Activated T-helper 17 cell treated with anti-CD3 and anti-CD28 coated beads, Interleukin-2, amount 50 U/mL, for 72 hours (primary cell): ENCODE data around the gene UBE3B. TPM values are rescaled to one million over a fixed set of nuclear protein-coding genes. Genes with fewer than 3 reads are reported as not detected.

ENCODE experiments used
- ATAC-seq: fragments of 150-1000 bp; cut with Tn5 transposase; replicated peaks from 2 replicates; pipeline ENCODE4 v1.10.0; 2021; ENCODE audit warnings: mild to moderate bottlenecking, moderate library complexity
- H3K27ac Mint-ChIP-seq: one replicate; pipeline ENCODE4 v1.8.0; 2022; ENCODE audit warnings: mixed read lengths
- H3K27me3 Mint-ChIP-seq: one replicate; pipeline ENCODE4 v1.8.0; 2022; ENCODE audit warnings: mixed read lengths
- H3K36me3 Mint-ChIP-seq: one replicate; pipeline ENCODE4 v1.8.0; 2022; ENCODE audit warnings: low read depth, mild to moderate bottlenecking, mixed read lengths
- H3K4me1 Mint-ChIP-seq: one replicate; pipeline ENCODE4 v1.8.0; 2022; ENCODE audit warnings: mixed read lengths
- H3K4me3 Mint-ChIP-seq: one replicate; pipeline ENCODE4 v1.8.0; 2022; ENCODE audit warnings: mild to moderate bottlenecking, mixed read lengths
- H3K9me3 Mint-ChIP-seq: one replicate; pipeline ENCODE4 v1.8.0; 2022; ENCODE audit warnings: mixed read lengths
- total RNA-seq, 2 donors: library from RNA; stranded (reverse); gene quantifications; one replicate each; pipeline ENCODE4 v1.2.3, GENCODE V29; 2022

UBE3B gene
- total RNA-seq, 2 donors from 2014 or later = 36.4 to 42.3 TPM

- no peak overlapping the region for H3K4me3 Mint-ChIP-seq
- ATAC-seq = no peak
- no peak overlapping the region for H3K27ac Mint-ChIP-seq
- H3K36me3 Mint-ChIP-seq = peaks cover 95% of the 10 kb centered on the region
- H3K27me3 Mint-ChIP-seq = no peaks in the 10 kb centered on the region
- H3K9me3 Mint-ChIP-seq = no peaks in the 10 kb centered on the region
- H3K4me1 Mint-ChIP-seq = no peaks in the 10 kb centered on the region
Measured at GRCh38 chr12:109491671-109492070, 14.2 kb downstream of the UBE3B start.

- Mint-ChIP-seq H3K27ac (no peak overlapping the region), H3K4me1 (no peaks in the 10 kb centered on the region), H3K27me3 (no peaks in the 10 kb centered on the region), H3K9me3 (no peaks in the 10 kb centered on the region), H3K36me3 (peaks cover 95% of the 10 kb centered on the region), H3K4me3 (no peak overlapping the region)
- no peak for ATAC-seq
Measured at GRCh38 chr12:109492371-109492770, 14.9 kb downstream of the UBE3B start.

GRCh38 chr12:109493090-109493489 is 15.7 kb downstream of the UBE3B start:
- no peaks in the 10 kb centered on the region for H3K9me3 Mint-ChIP-seq
- no peak overlapping the region for H3K27ac Mint-ChIP-seq
- ATAC-seq = no peak

GRCh38 chr12:109493938-109494337 is 16.5 kb downstream of the UBE3B start:
- Mint-ChIP-seq H3K27ac (no peak overlapping the region), H3K36me3 (peaks cover 95% of the 10 kb centered on the region), H3K27me3 (no peaks in the 10 kb centered on the region), H3K4me1 (no peaks in the 10 kb centered on the region), H3K4me3 (no peak overlapping the region), H3K9me3 (no peaks in the 10 kb centered on the region)
- ATAC-seq = no peak

More at GRCh38 chr12:109493090-109493489, 15.7 kb downstream of the UBE3B start:
- no peaks in the 10 kb centered on the region for H3K27me3 Mint-ChIP-seq
- H3K4me1 Mint-ChIP-seq = no peaks in the 10 kb centered on the region
- H3K36me3 Mint-ChIP-seq = peaks cover 95% of the 10 kb centered on the region
- H3K4me3 Mint-ChIP-seq = no peak overlapping the region

- H3K27ac Mint-ChIP-seq = no peak overlapping the region
- H3K9me3 Mint-ChIP-seq = no peaks in the 10 kb centered on the region
- no peak for ATAC-seq
Measured at GRCh38 chr12:109494348-109494881, 17.0 kb downstream of the UBE3B start.

DNA sequence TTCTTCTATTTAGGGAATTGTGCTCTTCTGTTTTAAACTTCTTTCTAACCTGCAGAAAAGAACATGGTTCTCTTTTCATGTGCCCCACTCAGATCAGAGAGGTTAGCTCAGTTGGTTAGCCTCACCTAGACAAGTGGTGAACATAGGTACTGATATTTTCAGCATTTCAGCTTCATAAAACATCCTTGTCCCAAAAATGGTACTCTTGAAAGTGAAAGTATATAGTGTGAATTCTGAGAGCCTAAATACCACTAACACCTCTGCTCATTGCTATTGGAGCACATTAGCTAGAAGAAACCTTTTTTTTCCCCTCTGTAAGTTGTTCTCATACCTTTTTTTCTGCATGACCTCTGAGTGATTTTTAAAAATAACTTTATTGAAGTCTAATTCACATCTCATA is 17.6 kb downstream of the UBE3B start:
- H3K36me3 Mint-ChIP-seq = peaks cover 95% of the 10 kb centered on the region
- no peaks in the 10 kb centered on the region for H3K4me1 Mint-ChIP-seq
- H3K27ac Mint-ChIP-seq = no peak overlapping the region
- no peaks in the 10 kb centered on the region for H3K27me3 Mint-ChIP-seq
- no peak overlapping the region for H3K4me3 Mint-ChIP-seq
- H3K9me3 Mint-ChIP-seq = no peaks in the 10 kb centered on the region
- no peak for ATAC-seq

More at GRCh38 chr12:109494348-109494881, 17.0 kb downstream of the UBE3B start:
- Mint-ChIP-seq H3K4me1 (no peaks in the 10 kb centered on the region), H3K27me3 (no peaks in the 10 kb centered on the region), H3K36me3 (peaks cover 95% of the 10 kb centered on the region), H3K4me3 (no peak overlapping the region)

- no peak overlapping the region for H3K4me3 Mint-ChIP-seq
- H3K9me3 Mint-ChIP-seq = no peaks in the 10 kb centered on the region
- H3K4me1 Mint-ChIP-seq = no peaks in the 10 kb centered on the region
- no peak overlapping the region for H3K27ac Mint-ChIP-seq
- no peaks in the 10 kb centered on the region for H3K27me3 Mint-ChIP-seq
- ATAC-seq = no peak
- peaks cover 95% of the 10 kb centered on the region for H3K36me3 Mint-ChIP-seq
Measured at GRCh38 chr12:109496306-109496705, 18.9 kb downstream of the UBE3B start.

- no peak for ATAC-seq
- Mint-ChIP-seq H3K36me3 (peaks cover 97% of the 10 kb centered on the region), H3K9me3 (no peaks in the 10 kb centered on the region), H3K4me3 (no peak overlapping the region), H3K27me3 (no peaks in the 10 kb centered on the region), H3K4me1 (no peaks in the 10 kb centered on the region), H3K27ac (no peak overlapping the region)
Measured at GRCh38 chr12:109497675-109498074, 20.2 kb downstream of the UBE3B start.

DNA sequence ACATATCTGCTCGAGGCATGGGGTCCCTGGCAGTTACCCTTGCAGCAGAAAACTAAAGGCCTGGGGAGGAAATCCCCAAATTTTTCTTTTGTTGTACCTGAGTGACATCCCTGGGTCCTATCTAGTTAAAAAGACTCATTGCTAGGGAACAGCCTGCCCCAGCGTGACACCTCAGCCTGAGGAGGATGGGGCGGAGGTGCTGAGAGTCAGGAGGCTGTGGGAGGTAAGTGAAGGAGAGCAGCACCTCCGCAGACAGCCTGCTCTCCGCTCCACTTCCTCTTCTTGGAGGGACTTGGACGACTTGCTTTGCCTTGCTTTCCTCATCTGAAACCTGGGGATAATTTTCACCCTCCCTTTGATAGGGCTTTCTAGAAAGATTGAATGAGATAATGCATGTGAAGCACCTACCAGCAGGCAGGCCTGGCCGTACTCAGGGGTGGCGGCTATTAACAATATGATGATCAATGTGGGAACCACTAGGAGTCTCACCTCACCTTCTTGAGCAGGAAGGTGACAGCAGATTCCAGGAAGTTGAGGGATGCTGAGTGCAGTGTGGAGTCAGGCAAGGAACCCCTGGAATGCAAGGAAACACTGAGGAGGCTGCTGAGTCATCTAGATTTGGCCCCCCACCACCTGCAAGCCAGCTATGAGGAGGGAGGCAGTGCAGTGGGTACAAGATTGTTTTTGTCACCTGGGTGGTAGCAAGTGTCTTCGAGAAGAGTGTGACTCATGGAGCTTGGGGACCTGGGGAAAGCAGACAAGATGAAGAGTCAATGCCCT is 23.2 kb downstream of the UBE3B start:
- no peaks in the 10 kb centered on the region for H3K27me3 Mint-ChIP-seq
- no peak overlapping the region for H3K4me3 Mint-ChIP-seq
- peaks cover 100% of the 10 kb centered on the region for H3K36me3 Mint-ChIP-seq
- peak overlapping the region; percentile 67 for H3K27ac Mint-ChIP-seq
- no peaks in the 10 kb centered on the region for H3K9me3 Mint-ChIP-seq
- H3K4me1 Mint-ChIP-seq = no peaks in the 10 kb centered on the region
- no peak for ATAC-seq

DNA sequence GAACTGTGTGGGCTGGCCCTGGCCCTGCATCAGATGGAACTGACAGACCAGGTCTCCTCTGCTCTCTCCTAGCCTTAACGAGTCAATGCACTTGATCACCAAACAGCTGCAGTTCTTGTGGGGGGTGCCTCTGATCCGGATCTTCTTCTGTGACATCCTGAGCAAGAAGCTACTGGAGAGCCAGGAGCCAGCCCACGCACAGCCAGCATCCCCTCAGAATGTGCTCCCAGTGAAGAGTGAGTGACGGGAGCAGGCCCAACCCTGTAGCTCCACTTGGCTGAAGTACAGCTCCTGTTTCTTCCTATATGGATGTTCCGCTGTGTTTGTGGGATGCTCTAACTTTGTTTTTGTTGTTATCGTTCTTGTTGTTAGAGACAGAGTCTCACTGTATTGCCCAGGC is 23.9 kb downstream of the UBE3B start:
- Mint-ChIP-seq H3K9me3 (no peaks in the 10 kb centered on the region), H3K27me3 (no peaks in the 10 kb centered on the region), H3K4me1 (no peaks in the 10 kb centered on the region), H3K36me3 (peaks cover 99% of the 10 kb centered on the region), H3K27ac (peak overlapping the region; percentile 67), H3K4me3 (no peak overlapping the region)
- ATAC-seq = no peak

- Mint-ChIP-seq H3K36me3 (peaks cover 99% of the 10 kb centered on the region), H3K4me3 (no peak overlapping the region), H3K9me3 (no peaks in the 10 kb centered on the region), H3K4me1 (no peaks in the 10 kb centered on the region), H3K27me3 (no peaks in the 10 kb centered on the region), H3K27ac (no peak overlapping the region)
- ATAC-seq = no peak
Measured at GRCh38 chr12:109502332-109502731, 24.9 kb downstream of the UBE3B start.

GRCh38 chr12:109503611-109504010 is 26.2 kb downstream of the UBE3B start:
- Mint-ChIP-seq H3K27ac (peak overlapping the region; percentile 11), H3K9me3 (no peaks in the 10 kb centered on the region), H3K4me3 (no peak overlapping the region), H3K36me3 (peaks cover 99% of the 10 kb centered on the region), H3K4me1 (no peaks in the 10 kb centered on the region), H3K27me3 (no peaks in the 10 kb centered on the region)
- no peak for ATAC-seq

DNA sequence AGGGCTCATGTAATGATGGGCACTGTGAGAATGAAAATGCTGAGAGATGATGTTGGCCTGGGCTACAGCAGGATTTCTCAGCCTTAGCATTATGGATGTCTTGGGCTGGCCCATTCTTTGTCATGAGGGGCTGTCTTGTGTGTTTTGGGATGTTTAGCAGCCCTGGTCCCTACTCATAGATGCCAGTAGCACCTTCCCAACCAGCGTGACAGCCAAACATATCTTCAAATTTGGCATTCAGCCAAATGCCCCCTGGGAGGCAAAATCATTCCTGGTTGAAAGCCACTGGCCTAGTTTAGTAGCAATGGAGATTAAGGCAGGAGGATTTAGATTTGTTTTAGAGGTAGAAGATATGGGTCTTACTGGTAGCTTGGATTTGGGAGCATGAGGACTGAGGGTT is 26.6 kb downstream of the UBE3B start:
- H3K27ac Mint-ChIP-seq = peak overlapping the region; percentile 11
- no peak for ATAC-seq
- H3K9me3 Mint-ChIP-seq = no peaks in the 10 kb centered on the region
- no peaks in the 10 kb centered on the region for H3K4me1 Mint-ChIP-seq
- H3K36me3 Mint-ChIP-seq = peaks cover 97% of the 10 kb centered on the region
- no peak overlapping the region for H3K4me3 Mint-ChIP-seq
- no peaks in the 10 kb centered on the region for H3K27me3 Mint-ChIP-seq

DNA sequence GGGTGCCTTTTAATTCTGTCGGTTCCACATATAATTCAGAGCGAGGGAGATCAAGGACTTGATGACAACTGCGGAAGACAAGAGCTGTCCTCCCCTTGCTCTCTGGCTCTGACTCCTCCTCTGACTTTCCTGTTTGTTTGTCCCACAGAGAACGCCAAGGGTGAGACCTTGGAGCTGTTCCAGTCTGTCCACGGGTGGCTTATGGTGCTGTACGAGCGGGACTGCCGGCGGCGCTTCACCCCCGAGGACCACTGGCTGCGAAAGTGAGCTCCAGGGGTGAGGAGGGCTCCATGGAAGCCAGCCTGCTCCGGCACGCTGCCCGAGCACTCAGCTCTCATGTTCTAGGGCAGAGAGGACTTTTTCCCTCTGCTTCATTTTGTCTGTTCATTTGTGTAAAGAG is 32.8 kb downstream of the UBE3B start:
- H3K36me3 Mint-ChIP-seq = peaks cover 91% of the 10 kb centered on the region
- no peak overlapping the region for H3K4me3 Mint-ChIP-seq
- no peaks in the 10 kb centered on the region for H3K27me3 Mint-ChIP-seq
- no peak for ATAC-seq
- no peak overlapping the region for H3K27ac Mint-ChIP-seq
- no peaks in the 10 kb centered on the region for H3K4me1 Mint-ChIP-seq
- H3K9me3 Mint-ChIP-seq = no peaks in the 10 kb centered on the region

- no peak overlapping the region for H3K4me3 Mint-ChIP-seq
- H3K4me1 Mint-ChIP-seq = no peaks in the 10 kb centered on the region
- no peaks in the 10 kb centered on the region for H3K9me3 Mint-ChIP-seq
- no peak for ATAC-seq
- H3K27ac Mint-ChIP-seq = no peak overlapping the region
- H3K27me3 Mint-ChIP-seq = no peaks in the 10 kb centered on the region
- H3K36me3 Mint-ChIP-seq = peaks cover 91% of the 10 kb centered on the region
Measured at GRCh38 chr12:109512608-109513007, 35.2 kb downstream of the UBE3B start.
